SU-DHL-6 (cell line): ENCODE data around the gene ABTB1.
"Not testable (repeated sequence)": the region's sequence is repeated elsewhere in the genome, so short reads cannot be mapped to it uniquely, and the experiment has no call there.

Experiments
- H2AFZ ChIP-seq: fragments of 200-600 bp; sonication (generic); 2 replicates; pipeline ENCODE4 v1.6.1; 2014; ENCODE audit warnings: low read depth, mild to moderate bottlenecking, moderate library complexity, mixed read lengths, antibody characterized with exemption, low read length; ENCODE audit not compliant: severe bottlenecking
- H3F3A ChIP-seq: fragments of 200-600 bp; shearing (Covaris generic); 2 replicates; pipeline ENCODE4 v1.6.0; 2016; ENCODE audit warnings: antibody characterized with exemption, mild to moderate bottlenecking; ENCODE audit not compliant: insufficient read depth
- H3K27ac ChIP-seq: fragments of 200-600 bp; sonication (generic); 2 replicates; pipeline ENCODE4 v1.5.1; 2016; ENCODE audit warnings: low read depth, mild to moderate bottlenecking, low read length, moderate library complexity, mixed read lengths
- H3K27me3 ChIP-seq: fragments of 200-600 bp; sonication (generic), shearing (Covaris generic); 2 replicates; pipeline ENCODE4 v1.6.0; 2014; ENCODE audit warnings: mild to moderate bottlenecking, low read length
- H3K36me3 ChIP-seq: fragments of 200-600 bp; sonication (generic); 2 replicates; pipeline ENCODE4 v1.6.1; 2014; ENCODE audit warnings: mild to moderate bottlenecking, low read length, mixed read lengths
- H3K4me2 ChIP-seq: fragments of 300-600, 200-600 bp; shearing (Covaris generic), sonication (generic); 2 replicates; pipeline ENCODE4 v1.6.0; 2014; ENCODE audit warnings: low read length, low read depth, mild to moderate bottlenecking; ENCODE audit not compliant: poor library complexity, severe bottlenecking
- H3K4me3 ChIP-seq: fragments of 200-600 bp; sonication (generic); 2 replicates; pipeline ENCODE4 v1.5.1; 2014; ENCODE audit warnings: antibody characterized with exemption, low read length, mild to moderate bottlenecking, mixed read lengths; ENCODE audit not compliant: insufficient read depth, poor library complexity, severe bottlenecking
- H3K79me2 ChIP-seq: fragments of 200-600 bp; sonication (generic); 2 replicates; pipeline ENCODE4 v1.6.1; 2014; ENCODE audit warnings: mild to moderate bottlenecking, low read length, moderate library complexity; ENCODE audit not compliant: insufficient read depth
- H3K9ac ChIP-seq: fragments of 200-600 bp; sonication (generic); 2 replicates; pipeline ENCODE4 v1.7.0; 2014; ENCODE audit warnings: mild to moderate bottlenecking, low read length
- H3K9me2 ChIP-seq: fragments of 200-600 bp; sonication (generic); replicated peaks from 2 replicates; pipeline ENCODE4 v1.6.1; 2014; ENCODE audit warnings: low read length; ENCODE audit not compliant: insufficient read depth
- H3K9me3 ChIP-seq: fragments of 200-600 bp; sonication (generic); 2 replicates; pipeline ENCODE4 v1.6.1; 2014; ENCODE audit warnings: low read length, mixed read lengths; ENCODE audit not compliant: insufficient read depth
- H4K20me1 ChIP-seq: fragments of 200-600 bp; sonication (generic); 2 replicates; pipeline ENCODE4 v1.6.1; 2014; ENCODE audit warnings: low read depth, mild to moderate bottlenecking, antibody characterized with exemption, low read length, moderate library complexity, mixed read lengths
- CTCF ChIP-seq: fragments of 200-600 bp; sonication (generic); IDR thresholded peaks from one replicate; pipeline ENCODE4 v1.5.1; 2017; ENCODE audit warnings: antibody characterized with exemption, mild to moderate bottlenecking, low read length, moderate library complexity; ENCODE audit not compliant: insufficient read depth, poor library complexity, severe bottlenecking
- EZH2phosphoT487 ChIP-seq: fragments of 200-600 bp; sonication (generic), shearing (Covaris generic); conservative IDR thresholded peaks from 2 replicates; pipeline ENCODE4 v1.6.1; 2018; ENCODE audit warnings: mild to moderate bottlenecking, antibody characterized with exemption, low read length, moderate library complexity, mixed read lengths

ABTB1 gene

GRCh38 chr3:127680798-127681221 is 8.1 kb downstream of the ABTB1 start:
- H3K27ac ChIP-seq, result no peak overlapping the region
- H4K20me1 ChIP-seq, result no peaks in the 10 kb centered on the region
- no peaks in the 10 kb centered on the region for H3K36me3 ChIP-seq
- no peak for TF ChIP-seq EZH2phosphoT487
- no peak for TF ChIP-seq CTCF
- no peaks in the 10 kb centered on the region for H3K27me3 ChIP-seq
- no peaks in the 10 kb centered on the region for H3K79me2 ChIP-seq
- H3K4me2 ChIP-seq, result no peak overlapping the region
- H3K9me3 ChIP-seq, result no peaks in the 10 kb centered on the region
- H3F3A ChIP-seq, result no peaks in the 10 kb centered on the region
- H3K9ac ChIP-seq, result no peak overlapping the region
- H3K4me3 ChIP-seq, result no peak overlapping the region
- no peaks in the 10 kb centered on the region for H3K9me2 ChIP-seq
- no peak overlapping the region for H2AFZ ChIP-seq

GRCh38 chr3:127682175-127682554 is 9.4 kb downstream of the ABTB1 start:
- H3K4me3 ChIP-seq, H4K20me1 ChIP-seq, H3K79me2 ChIP-seq, H3K36me3 ChIP-seq, H2AFZ ChIP-seq, H3K9me2 ChIP-seq, H3K27me3 ChIP-seq, H3F3A ChIP-seq, H3K9me3 ChIP-seq, H3K4me2 ChIP-seq, H3K9ac ChIP-seq, H3K27ac ChIP-seq: not testable (repeated sequence)

- no peak overlapping the region for H3K27ac ChIP-seq
- no peak overlapping the region for H2AFZ ChIP-seq
- no peaks in the 10 kb centered on the region for H3K27me3 ChIP-seq
- H3K79me2 ChIP-seq, result no peaks in the 10 kb centered on the region
- no peaks in the 10 kb centered on the region for H3F3A ChIP-seq
- TF ChIP-seq CTCF, result no peak
- TF ChIP-seq EZH2phosphoT487, result no peak
- no peaks in the 10 kb centered on the region for H3K9me2 ChIP-seq
- H4K20me1 ChIP-seq, result no peaks in the 10 kb centered on the region
- H3K4me2 ChIP-seq, result no peak overlapping the region
- H3K36me3 ChIP-seq, result no peaks in the 10 kb centered on the region
- no peaks in the 10 kb centered on the region; the same call in 1 of the 2 replicates for H3K9me3 ChIP-seq
- H3K9ac ChIP-seq, result no peak overlapping the region
- no peak overlapping the region for H3K4me3 ChIP-seq
Observed at GRCh38 chr3:127682561-127682960, 9.8 kb downstream of the ABTB1 start.

GRCh38 chr3:127684871-127685707 is 12.3 kb downstream of the ABTB1 start:
- Histone ChIP-seq H3K4me2 (no peak overlapping the region), H3K27ac (no peak overlapping the region), H3K9ac (no peak overlapping the region), H3F3A (no peaks in the 10 kb centered on the region), H2AFZ (no peak overlapping the region), H3K79me2 (no peaks in the 10 kb centered on the region), H3K27me3 (no peaks in the 10 kb centered on the region), H3K4me3 (no peak overlapping the region), H3K36me3 (no peaks in the 10 kb centered on the region), H3K9me3 (no peaks in the 10 kb centered on the region; the same call in 1 of the 2 replicates), H4K20me1 (no peaks in the 10 kb centered on the region), H3K9me2 (no peaks in the 10 kb centered on the region)
- no peak for TF ChIP-seq EZH2phosphoT487
